HG02981 (cell line): ENCODE results near the gene ACTRT2.

Experiments used
- ATAC-seq: cut with Tn5 transposase; IDR thresholded peaks from one replicate; pipeline ENCODE4 v1.9.1; 2021; ENCODE audit warnings: mild to moderate bottlenecking, moderate library complexity; ENCODE audit not compliant: unreplicated experiment

ACTRT2 gene

DNA sequence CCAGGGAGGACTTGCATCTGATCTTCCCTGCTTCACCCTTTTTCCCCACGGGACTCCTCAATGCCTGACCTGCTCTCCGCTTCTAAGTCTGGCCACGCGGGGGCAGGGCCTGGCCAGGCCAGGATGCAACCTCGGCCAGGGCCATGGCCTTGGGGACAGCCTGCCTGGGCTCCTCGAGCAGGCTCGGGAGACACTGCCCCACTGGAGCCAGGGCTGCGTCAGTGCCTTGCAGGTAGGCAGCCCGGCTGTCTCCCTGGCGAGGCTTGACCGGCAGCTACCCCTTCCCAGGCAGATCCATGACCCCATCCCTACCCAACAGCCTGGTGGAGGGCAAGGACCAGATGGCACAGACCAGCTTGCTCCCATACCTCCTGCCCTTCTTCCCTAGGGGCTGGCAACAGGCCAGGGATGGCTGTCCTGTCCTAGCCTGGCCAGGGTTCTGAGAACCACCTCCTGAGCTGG lies 45.0 kb downstream of the ACTRT2 start:
- no peak for ATAC-seq

DNA sequence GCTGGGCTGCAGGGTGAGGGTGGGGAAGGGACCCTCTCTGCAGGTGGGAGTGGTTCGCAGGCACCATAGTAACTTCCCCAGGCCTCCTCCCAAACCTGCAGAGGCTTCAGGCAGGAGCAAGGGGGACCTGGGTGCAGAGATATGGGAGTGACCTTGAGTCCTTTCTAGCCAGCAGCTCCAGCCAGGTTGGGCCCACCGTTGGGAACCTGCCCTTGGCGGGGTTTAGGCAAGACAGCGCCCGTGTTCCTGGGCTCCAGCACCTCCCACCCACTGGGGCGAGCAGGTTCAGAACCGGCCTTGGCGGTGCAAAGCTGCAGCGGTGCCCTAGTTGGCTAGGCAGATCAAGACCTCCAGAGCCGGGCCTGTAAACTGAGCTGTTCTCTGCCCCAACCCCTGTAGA lies 45.6 kb downstream of the ACTRT2 start:
- no peak for ATAC-seq

DNA sequence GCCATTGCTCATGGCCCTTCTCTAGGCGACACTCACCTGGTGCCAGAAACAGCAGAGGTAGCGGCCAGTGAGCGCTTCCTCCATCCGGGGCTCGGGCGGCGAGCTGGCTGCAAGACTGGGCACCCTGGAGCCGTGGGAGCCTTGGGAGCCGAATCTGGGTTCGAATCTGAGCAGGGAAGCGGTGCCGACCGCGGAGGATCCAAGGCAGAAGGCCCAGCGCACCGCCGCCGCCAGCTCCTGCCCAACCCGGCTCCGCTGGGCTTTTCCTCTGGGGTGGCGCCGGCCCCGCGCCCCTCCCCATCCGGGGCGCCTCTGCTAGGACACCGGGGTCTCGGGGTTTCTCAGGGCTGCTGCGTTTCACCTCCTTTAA lies 46.0 kb downstream of the ACTRT2 start:
- no peak for ATAC-seq

DNA sequence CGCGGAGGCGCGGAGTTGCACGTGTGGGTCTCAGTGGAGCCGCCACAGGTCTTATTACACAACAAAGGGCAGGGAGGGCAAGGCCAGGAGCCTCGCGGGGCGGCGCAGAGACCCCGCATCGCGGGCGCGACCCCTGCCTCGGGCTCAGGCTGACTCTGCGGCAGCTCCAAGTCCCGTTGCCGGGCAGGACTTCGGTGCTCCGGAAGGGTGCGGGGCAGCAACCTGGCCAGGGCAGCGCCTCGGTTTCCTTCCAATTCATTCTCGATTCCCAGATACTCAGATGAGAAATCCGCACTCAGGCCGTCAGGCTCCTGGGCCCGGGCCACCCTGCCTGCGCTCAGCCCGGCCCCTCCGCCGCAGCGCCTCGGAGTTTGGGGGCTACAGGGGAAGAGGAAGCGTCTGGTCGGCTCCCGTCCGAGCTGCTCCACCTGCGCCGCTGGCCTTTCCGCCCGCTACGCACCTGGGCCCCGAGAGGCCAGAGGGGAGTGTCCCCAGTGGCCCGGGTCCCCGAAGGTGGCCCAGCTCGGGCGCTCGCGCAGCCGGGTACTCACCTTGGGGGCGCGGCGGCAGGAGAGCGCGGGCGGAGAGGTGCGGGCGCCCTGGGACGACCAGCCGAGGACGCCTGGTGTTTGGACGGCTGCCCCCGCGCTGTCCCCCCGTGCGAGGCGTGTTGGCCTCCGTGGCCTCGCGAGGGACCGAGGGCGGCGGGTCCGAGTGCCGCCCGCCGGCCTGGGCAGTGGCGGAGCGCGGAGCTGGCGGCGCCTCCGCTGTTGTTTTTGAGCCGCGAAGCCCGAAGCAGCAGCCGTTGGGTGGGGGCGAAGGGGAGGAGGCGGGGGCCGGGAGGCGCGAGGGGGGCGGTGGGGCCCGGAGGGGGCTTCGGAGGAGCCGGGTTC lies 46.6 kb downstream of the ACTRT2 start:
- no peak for ATAC-seq

DNA sequence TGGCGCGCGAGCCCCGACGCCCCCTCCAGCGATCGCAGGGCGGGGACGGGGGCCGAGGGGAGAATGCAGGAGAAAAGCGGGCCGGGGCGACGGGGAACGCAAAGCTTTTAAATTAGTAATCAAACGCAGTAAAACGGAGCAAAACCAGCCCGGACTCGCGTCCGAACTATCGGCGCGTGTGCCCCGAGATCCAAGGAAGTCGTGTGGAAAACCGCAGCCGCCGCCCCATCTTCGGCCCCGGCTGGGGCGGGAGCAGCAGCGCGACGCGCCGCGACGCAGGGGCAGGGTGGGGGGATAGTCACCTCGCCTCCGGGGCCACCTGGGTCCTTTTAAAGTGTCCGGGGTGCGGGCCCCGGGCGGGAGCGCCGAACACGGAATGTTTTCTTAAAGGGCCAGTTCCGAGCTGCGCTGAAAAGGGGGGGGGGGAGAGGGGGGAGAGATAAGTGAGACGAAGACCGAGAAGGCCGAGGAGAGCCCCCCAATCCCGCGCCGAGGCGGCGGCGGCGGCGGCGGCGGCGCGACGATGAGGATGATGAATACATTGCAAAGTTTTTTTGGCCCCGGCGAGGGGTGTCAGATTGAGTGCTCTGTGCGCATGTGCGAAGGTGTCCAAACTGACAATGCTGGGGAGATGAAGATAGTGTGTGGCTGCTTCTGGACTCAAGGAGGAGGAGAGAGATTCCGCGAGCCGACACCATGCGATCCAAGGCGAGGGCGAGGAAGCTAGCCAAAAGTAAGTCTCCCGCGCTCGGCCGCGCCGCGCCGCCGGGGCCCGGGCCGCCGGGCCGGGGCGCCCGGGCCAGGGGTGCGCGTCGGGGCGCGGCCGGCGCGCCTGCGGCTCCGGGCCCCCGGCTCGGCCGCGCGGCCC lies 47.5 kb downstream of the ACTRT2 start, which contains the start of gene PRDM16:
PRDM16 (plus strand) TSS at position 640 of the 868 bp plus-strand sequence; CDS start at position 697, 57 bp downstream.
- ATAC-seq, result no peak

DNA sequence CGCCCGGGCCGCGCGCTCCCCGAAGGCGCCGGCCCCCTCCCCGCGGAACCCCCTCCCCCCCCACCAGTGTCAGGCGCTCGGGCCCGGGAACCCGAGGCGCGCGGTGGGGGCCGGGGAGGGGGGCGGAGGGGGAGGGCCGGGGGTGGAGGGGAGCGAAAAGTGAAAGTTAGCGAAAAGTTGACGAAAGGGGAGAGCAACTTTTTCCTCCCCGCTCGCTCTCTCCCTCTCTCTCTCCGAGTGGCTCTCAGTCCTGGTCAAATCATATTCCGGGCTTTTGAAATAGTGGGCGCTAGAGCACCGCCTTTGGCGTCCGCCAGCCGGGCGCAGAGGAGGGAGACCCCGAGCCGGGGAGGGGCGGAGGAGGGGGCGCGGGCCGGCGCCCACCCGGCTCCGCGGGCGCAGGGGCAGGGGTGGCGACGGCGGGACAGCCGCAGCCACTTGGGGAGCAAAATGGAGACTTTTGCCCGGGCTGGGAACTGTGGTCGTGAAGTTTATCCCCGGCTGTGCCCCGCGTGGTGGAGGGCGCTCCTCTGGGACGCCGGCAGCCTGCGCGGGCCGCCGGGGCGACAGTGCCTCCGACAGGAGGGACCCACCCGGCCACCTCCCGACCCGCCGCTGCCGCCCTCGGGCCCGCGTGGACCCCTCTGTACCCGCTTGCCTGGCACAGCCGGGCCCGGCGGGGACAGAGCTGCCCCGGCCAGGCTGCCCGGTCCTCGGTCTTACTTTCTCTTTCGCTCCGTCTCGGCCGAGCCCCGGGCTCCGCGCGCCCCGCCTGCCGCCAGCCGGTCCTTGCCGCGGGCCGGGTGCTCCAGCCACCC lies 48.4 kb downstream of the ACTRT2 start:
- no peak for ATAC-seq

DNA sequence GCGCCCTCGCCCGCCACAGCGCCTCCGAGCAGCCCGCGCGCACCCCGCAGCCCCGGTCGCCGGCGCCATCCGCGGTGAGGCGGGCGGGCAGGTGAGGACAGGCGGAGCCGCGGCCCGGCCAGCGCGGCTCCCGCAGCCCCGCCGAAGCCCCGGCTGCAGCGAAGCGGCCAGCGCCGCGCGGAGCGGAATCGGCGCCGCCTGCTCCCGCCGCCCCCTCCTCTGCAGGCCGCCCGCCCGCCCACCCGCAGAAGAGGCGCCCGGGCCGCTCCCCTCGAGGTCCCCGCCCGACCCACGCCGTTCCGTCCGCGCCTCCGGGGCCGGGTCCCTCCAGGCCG lies 49.0 kb downstream of the ACTRT2 start:
- no peak for ATAC-seq

DNA sequence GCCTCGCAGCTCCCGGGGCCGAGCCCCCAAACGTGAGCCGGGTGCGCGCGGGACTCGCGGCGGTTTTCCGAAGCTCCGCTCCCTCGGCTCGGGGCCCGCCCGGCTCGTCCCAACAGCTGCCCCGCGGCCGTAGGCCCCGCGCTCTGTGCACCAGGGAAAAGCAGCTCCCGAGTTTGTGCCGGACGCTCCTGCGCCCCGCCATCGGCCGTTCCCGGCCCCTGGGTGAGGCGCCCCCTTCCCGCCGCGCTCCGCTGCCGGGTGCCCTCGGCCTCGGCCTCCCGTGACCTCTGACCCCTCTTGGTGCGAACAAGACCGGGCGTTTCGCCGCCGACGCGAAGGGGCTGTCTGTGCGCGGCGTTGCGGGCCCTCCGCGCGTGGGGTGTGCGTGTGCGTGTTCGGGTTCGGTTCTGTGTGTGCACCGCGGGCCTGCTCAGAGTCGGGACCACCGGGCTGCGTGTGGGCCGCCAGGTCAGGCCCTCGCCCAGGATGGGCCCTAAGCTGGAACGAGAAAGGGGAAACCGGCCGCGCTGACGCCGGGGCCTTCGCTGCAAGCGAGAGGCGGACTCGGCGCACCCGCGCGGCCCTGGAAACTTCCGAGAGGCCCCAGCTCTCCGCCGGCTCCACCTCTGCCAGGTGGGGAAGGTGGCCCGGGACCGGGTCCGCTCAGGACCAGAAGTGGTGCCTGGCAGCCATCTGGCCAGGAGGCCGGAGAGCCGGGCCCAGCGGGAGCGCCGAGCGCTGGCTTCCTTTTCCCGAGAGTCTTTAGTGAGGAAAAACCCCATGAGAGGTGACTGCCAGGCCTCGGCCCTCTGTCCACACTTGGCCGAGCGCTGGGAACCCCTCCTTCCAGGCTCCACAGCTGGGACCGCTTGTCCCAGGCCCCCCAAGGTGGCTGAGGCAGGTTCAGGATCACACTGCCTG lies 49.6 kb downstream of the ACTRT2 start:
- ATAC-seq, result no peak

DNA sequence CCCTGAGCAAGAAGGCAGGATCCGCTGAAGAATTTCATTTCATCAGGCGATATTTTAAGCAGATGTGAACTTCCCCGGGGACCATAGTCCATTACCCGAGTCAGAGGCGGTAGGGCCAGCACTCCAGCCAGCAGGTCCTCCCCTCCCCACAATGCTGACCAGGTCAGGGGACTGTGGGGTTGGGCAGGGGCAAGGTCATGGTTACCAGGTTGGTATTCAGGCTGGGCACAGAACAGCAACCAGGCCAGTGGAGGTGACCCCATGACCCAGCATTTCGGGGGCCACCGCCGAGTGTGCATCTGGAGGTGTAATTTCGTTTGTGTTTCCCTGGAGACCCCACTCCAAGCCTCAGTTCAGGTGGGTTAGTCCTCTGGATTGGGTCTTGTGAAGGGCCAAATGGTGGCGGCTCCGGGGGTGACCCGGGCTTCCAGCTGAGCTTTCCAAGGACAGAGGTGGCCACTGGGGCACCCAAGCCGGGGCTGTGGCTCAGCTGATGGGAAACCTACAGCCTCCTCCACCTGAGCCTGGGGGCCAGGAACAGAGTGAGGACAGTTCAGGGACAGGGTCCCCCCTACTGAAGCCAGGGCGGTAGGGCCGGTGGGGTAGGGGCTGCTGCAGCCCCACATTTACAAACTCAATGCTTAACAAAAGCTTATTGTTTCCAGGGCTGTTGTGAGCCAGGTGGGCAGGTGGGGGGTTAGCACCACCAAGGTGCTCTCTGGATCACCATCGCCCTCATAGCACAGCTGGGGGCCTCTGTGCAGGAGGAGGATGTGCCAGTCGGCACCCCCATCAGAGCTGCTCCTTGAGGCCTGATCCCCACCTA lies 50.5 kb downstream of the ACTRT2 start:
- ATAC-seq, result no peak
